Keratinocyte (primary cell): ENCODE results near the gene POLA1.

Experiments used
- EZH2 ChIP-seq: IDR thresholded peaks from one replicate; pipeline ENCODE4 v1.6.1; 2012; ENCODE audit warnings: inconsistent platforms, mild to moderate bottlenecking, low read length, moderate library complexity
- TF ChIP-seq, protein P1 (sequence below), 3 experiments: IDR thresholded peaks in 1 of 3; conservative IDR thresholded peaks in 1 of 3; optimal IDR thresholded peaks in 1 of 3; 2 replicates in 2 of 3; 3 replicates in 1 of 3; pipeline versions ENCODE3 to v1.5.1; 2011; ENCODE audit warnings: low read length in 3 of 3, mild to moderate bottlenecking in 3 of 3, moderate library complexity in 2 of 3, control low read depth in 1 of 3, inconsistent platforms in 1 of 3; ENCODE audit not compliant: insufficient read depth in 2 of 3; ENCODE audit errors: extremely low read depth in 1 of 3

DNA sequence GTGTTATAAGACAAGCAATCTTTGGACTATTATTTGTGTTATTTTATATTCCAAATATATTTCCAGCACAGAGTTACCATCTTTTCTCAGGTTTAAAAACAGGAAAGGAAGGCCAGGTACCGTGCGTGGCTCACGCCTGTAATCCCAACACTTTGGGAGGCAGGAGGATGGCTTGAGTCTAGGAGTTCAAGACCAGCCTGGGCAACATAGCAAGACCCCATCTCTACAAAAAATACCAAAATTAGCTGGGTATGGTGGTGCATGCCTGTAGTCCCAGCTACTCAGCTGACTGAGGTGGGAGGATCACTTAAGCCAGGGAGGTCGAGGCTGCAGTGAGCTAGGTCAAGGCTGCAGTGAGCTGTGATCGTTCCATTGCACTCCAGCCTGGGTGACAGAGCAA lies 140.0 kb downstream of the POLA1 start:
- TF ChIP-seq, protein P1, sequence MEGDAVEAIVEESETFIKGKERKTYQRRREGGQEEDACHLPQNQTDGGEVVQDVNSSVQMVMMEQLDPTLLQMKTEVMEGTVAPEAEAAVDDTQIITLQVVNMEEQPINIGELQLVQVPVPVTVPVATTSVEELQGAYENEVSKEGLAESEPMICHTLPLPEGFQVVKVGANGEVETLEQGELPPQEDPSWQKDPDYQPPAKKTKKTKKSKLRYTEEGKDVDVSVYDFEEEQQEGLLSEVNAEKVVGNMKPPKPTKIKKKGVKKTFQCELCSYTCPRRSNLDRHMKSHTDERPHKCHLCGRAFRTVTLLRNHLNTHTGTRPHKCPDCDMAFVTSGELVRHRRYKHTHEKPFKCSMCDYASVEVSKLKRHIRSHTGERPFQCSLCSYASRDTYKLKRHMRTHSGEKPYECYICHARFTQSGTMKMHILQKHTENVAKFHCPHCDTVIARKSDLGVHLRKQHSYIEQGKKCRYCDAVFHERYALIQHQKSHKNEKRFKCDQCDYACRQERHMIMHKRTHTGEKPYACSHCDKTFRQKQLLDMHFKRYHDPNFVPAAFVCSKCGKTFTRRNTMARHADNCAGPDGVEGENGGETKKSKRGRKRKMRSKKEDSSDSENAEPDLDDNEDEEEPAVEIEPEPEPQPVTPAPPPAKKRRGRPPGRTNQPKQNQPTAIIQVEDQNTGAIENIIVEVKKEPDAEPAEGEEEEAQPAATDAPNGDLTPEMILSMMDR (optimal IDR thresholded peaks at IDR 0.05 in 1 of 3, IDR thresholded peaks at IDR 0.05 in 1 of 3, conservative IDR thresholded peaks at IDR 0.05 in 1 of 3; ENCODE audit: extremely low read depth in 1 of 3, insufficient read depth in 2 of 3, low read length in 3 of 3) = no peak
- no peak for TF ChIP-seq EZH2
